Lower leg skin (tissue), 3 donors: ENCODE data around the gene WHRN.

Experiments used
- POLR2A ChIP-seq, 2 donors: fragments of 450-650 bp; IDR thresholded peaks; one replicate each; pipeline ENCODE4 v1.6.1; 2016 to 2017; ENCODE audit warnings: antibody characterized with exemption in 2 of 2, mild to moderate bottlenecking in 1 of 2, moderate library complexity in 1 of 2
- TF ChIP-seq, protein P1 (sequence below), 3 donors: fragments of 450-650 bp; IDR thresholded peaks; one replicate each; pipeline ENCODE4 v1.5.1; 2016; ENCODE audit warnings: antibody characterized with exemption in 3 of 3, mild to moderate bottlenecking in 3 of 3, moderate library complexity in 2 of 3

DNA sequence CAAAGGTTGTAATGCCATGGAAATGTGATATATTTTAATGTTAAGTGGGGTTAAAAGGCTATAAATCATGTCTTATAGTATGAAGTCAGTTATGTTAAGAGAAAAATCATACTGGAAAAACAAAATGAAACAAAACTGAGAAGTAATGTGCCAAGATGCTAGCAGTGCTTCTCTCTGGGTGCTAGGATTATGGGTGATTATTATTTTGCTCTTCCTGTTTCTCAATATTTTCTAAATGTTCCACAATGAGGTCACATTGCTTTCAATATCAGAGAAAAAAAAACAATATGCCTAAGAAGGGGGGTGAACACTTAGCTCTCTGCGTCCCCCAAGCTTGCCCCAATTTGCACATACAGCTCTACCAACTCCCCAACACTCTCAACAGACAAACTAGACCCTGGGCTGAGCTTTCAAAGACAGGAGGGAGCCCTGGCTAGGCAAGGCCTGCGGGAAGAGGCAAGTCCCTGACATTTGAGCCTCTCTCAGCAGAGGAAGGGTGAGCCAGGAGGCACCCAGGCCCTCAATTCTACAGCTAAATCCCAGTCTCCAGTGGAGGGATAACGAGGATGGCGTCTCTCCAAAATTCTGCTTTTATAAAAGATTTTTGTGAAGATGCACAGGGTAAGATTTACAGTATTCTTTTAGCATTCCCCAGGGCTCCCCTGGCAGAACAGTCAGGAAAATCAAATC is 24.4 kb downstream of the WHRN start:
- TF ChIP-seq, protein P1, sequence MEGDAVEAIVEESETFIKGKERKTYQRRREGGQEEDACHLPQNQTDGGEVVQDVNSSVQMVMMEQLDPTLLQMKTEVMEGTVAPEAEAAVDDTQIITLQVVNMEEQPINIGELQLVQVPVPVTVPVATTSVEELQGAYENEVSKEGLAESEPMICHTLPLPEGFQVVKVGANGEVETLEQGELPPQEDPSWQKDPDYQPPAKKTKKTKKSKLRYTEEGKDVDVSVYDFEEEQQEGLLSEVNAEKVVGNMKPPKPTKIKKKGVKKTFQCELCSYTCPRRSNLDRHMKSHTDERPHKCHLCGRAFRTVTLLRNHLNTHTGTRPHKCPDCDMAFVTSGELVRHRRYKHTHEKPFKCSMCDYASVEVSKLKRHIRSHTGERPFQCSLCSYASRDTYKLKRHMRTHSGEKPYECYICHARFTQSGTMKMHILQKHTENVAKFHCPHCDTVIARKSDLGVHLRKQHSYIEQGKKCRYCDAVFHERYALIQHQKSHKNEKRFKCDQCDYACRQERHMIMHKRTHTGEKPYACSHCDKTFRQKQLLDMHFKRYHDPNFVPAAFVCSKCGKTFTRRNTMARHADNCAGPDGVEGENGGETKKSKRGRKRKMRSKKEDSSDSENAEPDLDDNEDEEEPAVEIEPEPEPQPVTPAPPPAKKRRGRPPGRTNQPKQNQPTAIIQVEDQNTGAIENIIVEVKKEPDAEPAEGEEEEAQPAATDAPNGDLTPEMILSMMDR (IDR thresholded peaks at IDR 0.05): no peak
- TF ChIP-seq POLR2A (IDR thresholded peaks at IDR 0.05): no peak
